Measurements from ENCODE around the gene CORIN. TPM values are rescaled to one million over a fixed set of nuclear protein-coding genes. Genes with fewer than 3 reads are reported as not detected.

CORIN gene
- total and polyA plus RNA-seq, 2 of the 13 experiments (the other 11 are each of a cell fraction or from before 2014, with no cell fraction given), result 0.84 to 1.2 TPM

GRCh38 chr4:47647029-47647428, 190.8 kb downstream of the CORIN start (continued):
- TF ChIP-seq MXI1 (IDR thresholded peaks at IDR 0.05; ENCODE audit: borderline replicate concordance, low read depth, low read length), result no peak

- Histone ChIP-seq H3K9ac (ENCODE audit: insufficient read depth, low read depth, low read length) (no peak overlapping the region), H3K4me1 (ENCODE audit: insufficient read depth, low read length) (no peaks in the 10 kb centered on the region), H3K27me3 (ENCODE audit: control insufficient read depth in 1 of 2, insufficient read depth in 2 of 2, low read length in 2 of 2) (no peaks in the 10 kb centered on the region; a peak in 1 of 5 replicates), H3K36me3 (replicated peaks in 1 of 2; ENCODE audit: control insufficient read depth in 1 of 2, insufficient read depth in 2 of 2, low read length in 2 of 2) (no peaks in the 10 kb centered on the region), H4K20me1 (ENCODE audit: insufficient read depth, low read length) (no peaks in the 10 kb centered on the region), H3K4me3 (replicated peaks in 1 of 3; ENCODE audit: insufficient read depth in 1 of 3, low read depth in 2 of 3, low read length in 3 of 3) (no peak overlapping the region), H3K79me2 (ENCODE audit: insufficient read depth, low read length) (no peaks in the 10 kb centered on the region), H3K9me3 (ENCODE audit: low read length) (no peaks in the 10 kb centered on the region), H2AFZ (ENCODE audit: low read length) (no peak overlapping the region), H3K4me2 (ENCODE audit: low read depth, low read length) (no peak overlapping the region), H3K27ac (ENCODE audit: extremely low read length, insufficient read depth, low read length) (no peak overlapping the region)
- intact Hi-C loops (cut with micrococcal nuclease; ENCODE audit: unreplicated experiment), result no loop called here
- ATAC-seq (no peak), FAIRE-seq (no peak), DNase-seq (ENCODE audit: low spot score) (no peak)
- in situ Hi-C loops (cut with HindIII; ENCODE audit: extremely low pct_ligation_motif_present, low pct_unique_long_range_greater_than_20kb), result no loop called here
- ChIA-PET CTCF (ENCODE audit: low intra/inter-chr PET ratio, low total read pairs) (no interaction called here), POLR2A (no interaction called here)
- 89% methylated on average over 3 of the region's 3 CpGs for WGBS (ENCODE audit: low lambda C conversion rate)
- BruUV-seq (replicated peaks), result no TSS peak
- TF ChIP-seq SYNCRIP (IDR thresholded peaks at IDR 0.05; ENCODE audit: insufficient read depth, low read depth, low read length), result no peak
- TF ChIP-seq MLX (CRISPR knock-in tag; IDR thresholded peaks at IDR 0.05), result no peak
- TF ChIP-seq SMARCC2 (IDR thresholded peaks at IDR 0.05), result no peak
- TF ChIP-seq WIZ (CRISPR knock-in tag; IDR thresholded peaks at IDR 0.05), result no peak
- TF ChIP-seq DPF2 (CRISPR knock-in tag; IDR thresholded peaks at IDR 0.05; ENCODE audit: borderline replicate concordance, low read depth), result no peak
- no peak for TF ChIP-seq ZBTB8A (CRISPR knock-in tag; IDR thresholded peaks at IDR 0.05; ENCODE audit: borderline replicate concordance, low read depth)
- TF ChIP-seq ZNF562 (CRISPR knock-in tag; IDR thresholded peaks at IDR 0.05; ENCODE audit: borderline replicate concordance), result no peak
- TF ChIP-seq ZNF703 (CRISPR knock-in tag; IDR thresholded peaks at IDR 0.05; ENCODE audit: borderline replicate concordance), result no peak
- TF ChIP-seq ZNF121 (CRISPR knock-in tag; IDR thresholded peaks at IDR 0.05), result no peak
- no peak for TF ChIP-seq ZNF337 (CRISPR knock-in tag; IDR thresholded peaks at IDR 0.05; ENCODE audit: borderline replicate concordance, low read depth)
Measured at GRCh38 chr4:47646372-47646771, 191.5 kb downstream of the CORIN start.

Data from HepG2 (cell line).